Measurements from ENCODE around the gene SLC6A9. TPM values are rescaled to one million over a fixed set of nuclear protein-coding genes. Genes with fewer than 3 reads are reported as not detected.

Gene SLC6A9
- polyA plus RNA-seq, 3 donors: not detected

- peak overlapping the region in 5 of 7 donors; percentile 70 to 87 (median 80) for H3K27ac Mint-ChIP-seq
- 34% methylated on average over 17 of the region's 17 CpGs for WGBS (ENCODE audit: insufficient coverage)
- peaks cover 16 to 23% of the 10 kb centered on the region in 2 donors for H3K4me1 ChIP-seq (ENCODE audit: control insufficient read depth in 1 of 2, insufficient read depth in 2 of 2, low read length in 2 of 2)
- no peaks in the 10 kb centered on the region for H4K20me1 ChIP-seq (ENCODE audit: insufficient read depth, low read length)
- H3K9me3 ChIP-seq (replicated peaks in 1 of 2; ENCODE audit: control insufficient read depth in 1 of 2, insufficient read depth in 1 of 2, low read length in 2 of 2): no peaks in the 10 kb centered on the region
- peaks cover 0 to 2% of the 10 kb centered on the region in 2 donors for H3K36me3 Mint-ChIP-seq
- H3K36me3 ChIP-seq (replicated peaks in 1 of 2; ENCODE audit: control insufficient read depth in 1 of 2, insufficient read depth in 2 of 2, low read length in 2 of 2): no peaks in the 10 kb centered on the region
- H3K27me3 Mint-ChIP-seq (ENCODE audit: low read depth in 3 of 3): peaks cover 20 to 38% (median 32%) of the 10 kb centered on the region in 3 donors
- peak overlapping the region; percentile 90 for H2AFZ ChIP-seq (ENCODE audit: insufficient read depth, low read depth, low read length, poor library complexity, severe bottlenecking)
- DNase-seq: no peak
- H3K4me1 Mint-ChIP-seq: peaks cover 19% of the 10 kb centered on the region
- TF ChIP-seq CTCF (IDR thresholded peaks at IDR 0.05): no peak
- peak overlapping the region; percentile 92 to 99 for H3K4me3 Mint-ChIP-seq
- peak overlapping the region; percentile 63 to 87 (median 83) for H3K4me3 ChIP-seq (replicated peaks in 1 of 3; ENCODE audit: low read depth in 2 of 3, low read length in 3 of 3)
- no peaks in the 10 kb centered on the region for H3K79me2 ChIP-seq (ENCODE audit: insufficient read depth, low read length)
- intact Hi-C loops (cut with micrococcal nuclease): no loop called here
- H3K27ac ChIP-seq (ENCODE audit: low read depth in 1 of 2, low read length in 2 of 2): peak overlapping the region in 1 of 2 donors; percentile 5
- peak overlapping the region; percentile 100 for H3K4me2 ChIP-seq (replicated peaks; ENCODE audit: extremely low read depth, low read length, poor library complexity, severe bottlenecking)
- peaks cover 0 to 4% (median 0%) of the 10 kb centered on the region in 7 donors for H3K9me3 Mint-ChIP-seq
- H3K9ac ChIP-seq (ENCODE audit: insufficient read depth, low read length, poor library complexity, severe bottlenecking): peak overlapping the region; percentile 47
- peaks cover 2 to 25% of the 10 kb centered on the region in 2 donors for H3K27me3 ChIP-seq (ENCODE audit: control insufficient read depth in 2 of 2, insufficient read depth in 2 of 2, low read length in 2 of 2)
Measured at GRCh38 chr1:44029260-44029910, 1.9 kb downstream of the SLC6A9 start.

- Histone ChIP-seq H3K36me3 (replicated peaks in 1 of 2; ENCODE audit: control insufficient read depth in 1 of 2, insufficient read depth in 2 of 2, low read length in 2 of 2) (no peaks in the 10 kb centered on the region), H3K9ac (ENCODE audit: insufficient read depth, low read length, poor library complexity, severe bottlenecking) (no peak overlapping the region), H3K4me3 (replicated peaks in 1 of 3; ENCODE audit: low read depth in 2 of 3, low read length in 3 of 3) (no peak overlapping the region), H4K20me1 (ENCODE audit: insufficient read depth, low read length) (no peaks in the 10 kb centered on the region), H3K79me2 (ENCODE audit: insufficient read depth, low read length) (no peaks in the 10 kb centered on the region), H3K9me3 (replicated peaks in 1 of 2; ENCODE audit: control insufficient read depth in 1 of 2, insufficient read depth in 1 of 2, low read length in 2 of 2) (no peaks in the 10 kb centered on the region), H2AFZ (ENCODE audit: insufficient read depth, low read depth, low read length, poor library complexity, severe bottlenecking) (no peak overlapping the region), H3K4me2 (replicated peaks; ENCODE audit: extremely low read depth, low read length, poor library complexity, severe bottlenecking) (no peak overlapping the region), H3K27me3 (ENCODE audit: control insufficient read depth in 2 of 2, insufficient read depth in 2 of 2, low read length in 2 of 2) (peaks cover 2 to 18% of the 10 kb centered on the region in 2 donors), H3K4me1 (ENCODE audit: control insufficient read depth in 1 of 2, insufficient read depth in 2 of 2, low read length in 2 of 2) (peaks cover 16 to 23% of the 10 kb centered on the region in 2 donors), H3K27ac (ENCODE audit: low read depth in 1 of 2, low read length in 2 of 2) (no peak overlapping the region)
- H3K4me1 Mint-ChIP-seq: peaks cover 19% of the 10 kb centered on the region
- DNase-seq: no peak
- H3K36me3 Mint-ChIP-seq: peaks cover 0 to 2% of the 10 kb centered on the region in 2 donors
- intact Hi-C loops (cut with micrococcal nuclease): no loop called here
- H3K4me3 Mint-ChIP-seq: no peak overlapping the region
- TF ChIP-seq CTCF (IDR thresholded peaks at IDR 0.05): no peak
- no peak overlapping the region for H3K27ac Mint-ChIP-seq
- peaks cover 0 to 4% (median 0%) of the 10 kb centered on the region in 7 donors for H3K9me3 Mint-ChIP-seq
- WGBS (ENCODE audit: insufficient coverage): 95% methylated on average over 2 of the region's 3 CpGs
- H3K27me3 Mint-ChIP-seq (ENCODE audit: low read depth in 3 of 3): peaks cover 23 to 29% (median 26%) of the 10 kb centered on the region in 3 donors
Measured at GRCh38 chr1:44027320-44027719, 3.9 kb downstream of the SLC6A9 start.

Data from CD14-positive monocyte (primary cell).